ENCODE results near the gene HIPK1. TPM values are rescaled to one million over a fixed set of nuclear protein-coding genes. Genes with fewer than 3 reads are reported as not detected.
A peak's percentile ranks its signal among the peaks of the same experiment; 100 is the strongest.

The HIPK1 gene
- total and polyA plus RNA-seq, 2 of the 13 experiments (the other 11 are each of a cell fraction or from before 2014, with no cell fraction given): 20.8 to 33.4 TPM

GRCh38 chr1:113928941-113929749, at the start of gene HIPK1 (continued):
- TF ChIP-seq THRA (CRISPR knock-in tag; IDR thresholded peaks at IDR 0.05; ENCODE audit: borderline replicate concordance) (peak; percentile 47; the same call in 1 of the 2 replicates), ZSCAN22 (CRISPR knock-in tag; IDR thresholded peaks at IDR 0.05) (no peak), ZNF816 (CRISPR knock-in tag; IDR thresholded peaks at IDR 0.05; ENCODE audit: borderline replicate concordance) (0 out of 2 replicates have a peak, but pooled peaks have one; percentile 12), RARA (CRISPR knock-in tag; IDR thresholded peaks at IDR 0.05) (peak; percentile 35), ZNF501 (CRISPR knock-in tag; IDR thresholded peaks at IDR 0.05) (peak; percentile 95), ZNF30 (CRISPR knock-in tag; IDR thresholded peaks at IDR 0.05) (no peak), ZNF232 (CRISPR knock-in tag; IDR thresholded peaks at IDR 0.05; ENCODE audit: borderline replicate concordance) (peak; percentile 100), HOXA9 (CRISPR knock-in tag; IDR thresholded peaks at IDR 0.05; ENCODE audit: borderline replicate concordance) (no peak), PHF8 (CRISPR knock-in tag; IDR thresholded peaks at IDR 0.05) (peak; percentile 86), EED (CRISPR knock-in tag; IDR thresholded peaks at IDR 0.05) (no peak), ZNF710 (CRISPR knock-in tag; IDR thresholded peaks at IDR 0.05; ENCODE audit: borderline replicate concordance) (no peak; the same call in 1 of the 2 replicates), RFXANK (CRISPR knock-in tag; IDR thresholded peaks at IDR 0.05) (no peak), ATF3 (CRISPR knock-in tag; IDR thresholded peaks at IDR 0.05) (peak; percentile 39), NR2F6 (IDR thresholded peaks at IDR 0.05) (no peak), NR2F6 (CRISPR knock-in tag; IDR thresholded peaks at IDR 0.05) (peak; percentile 49; the same call in 1 of the 2 replicates), ZNF331 (CRISPR knock-in tag; IDR thresholded peaks at IDR 0.05) (peak; percentile 52; the same call in 1 of the 2 replicates), MIER3 (CRISPR knock-in tag; IDR thresholded peaks at IDR 0.05; ENCODE audit: borderline replicate concordance) (peak; percentile 62; the same call in 1 of the 2 replicates), POLR2AphosphoS2 (IDR thresholded peaks at IDR 0.05; ENCODE audit: low read depth, low read length) (peak; percentile 76; the same call in 1 of the 2 replicates), TAF1 (CRISPR knock-in tag; IDR thresholded peaks at IDR 0.05) (peak; percentile 80), ESRRA (CRISPR knock-in tag; IDR thresholded peaks at IDR 0.05; ENCODE audit: low read depth) (peak; percentile 15; the same call in 1 of the 2 replicates), KLF15 (CRISPR knock-in tag; IDR thresholded peaks at IDR 0.05; ENCODE audit: borderline replicate concordance) (no peak), ZNF33A (CRISPR knock-in tag; IDR thresholded peaks at IDR 0.05; ENCODE audit: borderline replicate concordance) (no peak)
- TF ChIP-seq, protein P1, sequence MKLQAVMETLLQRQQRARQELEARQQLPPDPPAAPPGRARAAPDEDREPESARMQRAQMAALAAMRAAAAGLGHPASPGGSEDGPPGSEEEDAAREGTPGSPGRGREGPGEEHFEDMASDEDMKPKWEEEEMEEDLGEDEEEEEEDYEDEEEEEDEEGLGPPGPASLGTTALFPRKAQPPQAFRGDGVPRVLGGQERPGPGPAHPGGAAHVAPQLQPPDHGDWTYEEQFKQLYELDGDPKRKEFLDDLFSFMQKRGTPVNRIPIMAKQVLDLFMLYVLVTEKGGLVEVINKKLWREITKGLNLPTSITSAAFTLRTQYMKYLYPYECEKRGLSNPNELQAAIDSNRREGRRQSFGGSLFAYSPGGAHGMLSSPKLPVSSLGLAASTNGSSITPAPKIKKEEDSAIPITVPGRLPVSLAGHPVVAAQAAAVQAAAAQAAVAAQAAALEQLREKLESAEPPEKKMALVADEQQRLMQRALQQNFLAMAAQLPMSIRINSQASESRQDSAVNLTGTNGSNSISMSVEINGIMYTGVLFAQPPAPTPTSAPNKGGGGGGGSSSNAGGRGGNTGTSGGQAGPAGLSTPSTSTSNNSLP (IDR thresholded peaks at IDR 0.05; ENCODE audit: low read depth, low read length): peak; percentile 52; the same call in 1 of the 2 replicates
